CD4-positive, alpha-beta T cell treated with Interleukin-2 at 100 ng/mL for 4 hours (primary cell): Measurements from ENCODE around the gene USP34.
A peak's percentile ranks its signal among the peaks of the same experiment; 100 is the strongest.
"Not testable (repeated sequence)": the region's sequence is repeated elsewhere in the genome, so short reads cannot be mapped to it uniquely, and the experiment has no call there.

Experiments used
- DNase-seq: peaks from one replicate; pipeline ENCODE4 v3.0.0-alpha.2; 2020; ENCODE audit warnings: low spot score

The USP34 gene

GRCh38 chr2:61149074-61149473, 321.8 kb downstream of the USP34 start:
- no peak for DNase-seq

- not testable (repeated sequence) for DNase-seq
These were observed 322.8 kb downstream of the USP34 start for GRCh38 chr2:61148091-61148490.

GRCh38 chr2:61145990-61146389, 324.9 kb downstream of the USP34 start:
- no peak for DNase-seq

GRCh38 chr2:61144697-61145268, 326.1 kb downstream of the USP34 start:
- peak; percentile 96 for DNase-seq

- no peak for DNase-seq
These were observed 329.7 kb downstream of the USP34 start for GRCh38 chr2:61141151-61141550.

GRCh38 chr2:61138859-61139258, 332.0 kb downstream of the USP34 start:
- DNase-seq = no peak
